ENCODE results near the gene AZU1.

GRCh38 chr19:854549-854948 lies 26.9 kb downstream of the AZU1 start:
- TF ChIP-seq CTCF (IDR thresholded peaks at IDR 0.05) (no peak), POLR2A (IDR thresholded peaks at IDR 0.05) (no peak)

Measured in thyroid gland (tissue), 4 donors.